ENCODE data around the gene DCPS. TPM values are rescaled to one million over a fixed set of nuclear protein-coding genes. Genes with fewer than 3 reads are reported as not detected.

DCPS gene
- total RNA-seq, 1 experiment from 2014 or later: 25.6 TPM

DNA sequence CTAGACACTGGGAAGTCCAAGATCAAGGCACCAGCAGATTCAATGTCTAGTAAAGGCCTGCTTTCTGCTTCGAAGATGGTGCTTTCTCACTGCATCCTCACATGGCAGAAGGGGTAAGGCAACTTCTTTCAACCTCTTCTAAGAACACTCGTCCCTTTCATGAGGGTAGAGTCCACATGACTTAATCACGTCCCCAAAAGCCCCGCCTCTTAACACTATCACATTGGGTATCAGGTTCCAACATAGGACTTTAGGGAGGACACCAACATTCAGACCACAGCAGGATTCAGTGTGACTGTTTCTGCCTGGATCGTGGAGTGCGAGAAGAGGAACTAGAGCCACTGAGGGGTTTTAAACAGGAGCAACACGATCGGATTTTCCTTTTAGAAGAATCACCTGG lies 24.7 kb upstream of the DCPS start:
- no peak for ATAC-seq
- no peaks in the 10 kb centered on the region for H3K9me2 ChIP-seq (ENCODE audit: insufficient read depth)
- no peak overlapping the region for H3K4me3 ChIP-seq (replicated peaks in 1 of 2; ENCODE audit: low read depth in 1 of 2, low read length in 2 of 2)
- H3K9me3 ChIP-seq (ENCODE audit: control insufficient read depth in 1 of 2, insufficient read depth in 1 of 2, low read depth in 1 of 2, low read length in 2 of 2): no peaks in the 10 kb centered on the region
- RAD21 ChIA-PET (ENCODE audit: low non-redundant PET in 1 of 2, low total read pairs in 2 of 2, uncharacterized antibody in 2 of 2, unreplicated experiment in 2 of 2): no interaction called here
- H3K27ac ChIP-seq (ENCODE audit: low read depth, low read length): no peak overlapping the region
- intact Hi-C loops (cut with micrococcal nuclease): no loop called here
- CTCF ChIA-PET: no interaction called here
- H3K79me2 ChIP-seq (ENCODE audit: insufficient read depth, low read length): 0 out of 2 replicates have a peak, but pooled peaks cover 6% of the 10 kb centered on the region
- no peak for DNase-seq (ENCODE audit: low read depth, low spot score)
- peaks cover 2 to 7% of the 10 kb centered on the region in 2 experiments; a peak in 2 of 4 replicates for H3K36me3 ChIP-seq (ENCODE audit: control insufficient read depth in 1 of 2, insufficient read depth in 2 of 2, low read length in 2 of 2)
- H3K4me2 ChIP-seq (ENCODE audit: low read length): no peak overlapping the region
- H3K27me3 ChIP-seq (ENCODE audit: insufficient read depth, low read length): no peaks in the 10 kb centered on the region
- POLR2A ChIA-PET: no interaction called here
- TF ChIP-seq FOSL1 (IDR thresholded peaks at IDR 0.05; ENCODE audit: low read depth): no peak
- no peak for TF ChIP-seq ZFX (IDR thresholded peaks at IDR 0.05)
- TF ChIP-seq CBX3 (IDR thresholded peaks at IDR 0.05; ENCODE audit: low read depth): no peak
- no peak for TF ChIP-seq SIN3A (IDR thresholded peaks at IDR 0.05; ENCODE audit: low read depth)
- no peak for TF ChIP-seq EZH2 (IDR thresholded peaks at IDR 0.05)
- TF ChIP-seq TCF7L2 (IDR thresholded peaks at IDR 0.05; ENCODE audit: borderline replicate concordance, extremely low read depth, insufficient read depth, insufficient read length): no peak
- no peak for TF ChIP-seq SP1 (IDR thresholded peaks at IDR 0.05; ENCODE audit: low read depth)
- TF ChIP-seq MAX (IDR thresholded peaks at IDR 0.05): no peak
- TF ChIP-seq, protein P1, sequence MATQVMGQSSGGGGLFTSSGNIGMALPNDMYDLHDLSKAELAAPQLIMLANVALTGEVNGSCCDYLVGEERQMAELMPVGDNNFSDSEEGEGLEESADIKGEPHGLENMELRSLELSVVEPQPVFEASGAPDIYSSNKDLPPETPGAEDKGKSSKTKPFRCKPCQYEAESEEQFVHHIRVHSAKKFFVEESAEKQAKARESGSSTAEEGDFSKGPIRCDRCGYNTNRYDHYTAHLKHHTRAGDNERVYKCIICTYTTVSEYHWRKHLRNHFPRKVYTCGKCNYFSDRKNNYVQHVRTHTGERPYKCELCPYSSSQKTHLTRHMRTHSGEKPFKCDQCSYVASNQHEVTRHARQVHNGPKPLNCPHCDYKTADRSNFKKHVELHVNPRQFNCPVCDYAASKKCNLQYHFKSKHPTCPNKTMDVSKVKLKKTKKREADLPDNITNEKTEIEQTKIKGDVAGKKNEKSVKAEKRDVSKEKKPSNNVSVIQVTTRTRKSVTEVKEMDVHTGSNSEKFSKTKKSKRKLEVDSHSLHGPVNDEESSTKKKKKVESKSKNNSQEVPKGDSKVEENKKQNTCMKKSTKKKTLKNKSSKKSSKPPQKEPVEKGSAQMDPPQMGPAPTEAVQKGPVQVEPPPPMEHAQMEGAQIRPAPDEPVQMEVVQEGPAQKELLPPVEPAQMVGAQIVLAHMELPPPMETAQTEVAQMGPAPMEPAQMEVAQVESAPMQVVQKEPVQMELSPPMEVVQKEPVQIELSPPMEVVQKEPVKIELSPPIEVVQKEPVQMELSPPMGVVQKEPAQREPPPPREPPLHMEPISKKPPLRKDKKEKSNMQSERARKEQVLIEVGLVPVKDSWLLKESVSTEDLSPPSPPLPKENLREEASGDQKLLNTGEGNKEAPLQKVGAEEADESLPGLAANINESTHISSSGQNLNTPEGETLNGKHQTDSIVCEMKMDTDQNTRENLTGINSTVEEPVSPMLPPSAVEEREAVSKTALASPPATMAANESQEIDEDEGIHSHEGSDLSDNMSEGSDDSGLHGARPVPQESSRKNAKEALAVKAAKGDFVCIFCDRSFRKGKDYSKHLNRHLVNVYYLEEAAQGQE (IDR thresholded peaks at IDR 0.05; ENCODE audit: low read depth): no peak
- TF ChIP-seq RAD21 (IDR thresholded peaks at IDR 0.05; ENCODE audit: low read depth): no peak
- TF ChIP-seq ZBTB33 (IDR thresholded peaks at IDR 0.05; ENCODE audit: extremely low read depth, insufficient replicate concordance, low read length): no peak
- no peak for TF ChIP-seq SRF (IDR thresholded peaks at IDR 0.05; ENCODE audit: low read depth)
- TF ChIP-seq ZNF274 (IDR thresholded peaks at IDR 0.05; ENCODE audit: low read depth, low read length): no peak
- TF ChIP-seq POLR2AphosphoS5 (IDR thresholded peaks at IDR 0.05; ENCODE audit: low read depth, low read length): no peak
- TF ChIP-seq, protein P2, sequence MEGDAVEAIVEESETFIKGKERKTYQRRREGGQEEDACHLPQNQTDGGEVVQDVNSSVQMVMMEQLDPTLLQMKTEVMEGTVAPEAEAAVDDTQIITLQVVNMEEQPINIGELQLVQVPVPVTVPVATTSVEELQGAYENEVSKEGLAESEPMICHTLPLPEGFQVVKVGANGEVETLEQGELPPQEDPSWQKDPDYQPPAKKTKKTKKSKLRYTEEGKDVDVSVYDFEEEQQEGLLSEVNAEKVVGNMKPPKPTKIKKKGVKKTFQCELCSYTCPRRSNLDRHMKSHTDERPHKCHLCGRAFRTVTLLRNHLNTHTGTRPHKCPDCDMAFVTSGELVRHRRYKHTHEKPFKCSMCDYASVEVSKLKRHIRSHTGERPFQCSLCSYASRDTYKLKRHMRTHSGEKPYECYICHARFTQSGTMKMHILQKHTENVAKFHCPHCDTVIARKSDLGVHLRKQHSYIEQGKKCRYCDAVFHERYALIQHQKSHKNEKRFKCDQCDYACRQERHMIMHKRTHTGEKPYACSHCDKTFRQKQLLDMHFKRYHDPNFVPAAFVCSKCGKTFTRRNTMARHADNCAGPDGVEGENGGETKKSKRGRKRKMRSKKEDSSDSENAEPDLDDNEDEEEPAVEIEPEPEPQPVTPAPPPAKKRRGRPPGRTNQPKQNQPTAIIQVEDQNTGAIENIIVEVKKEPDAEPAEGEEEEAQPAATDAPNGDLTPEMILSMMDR (IDR thresholded peaks at IDR 0.05 in 2 of 3, conservative IDR thresholded peaks at IDR 0.05 in 1 of 3; ENCODE audit: borderline replicate concordance in 1 of 3, insufficient read depth in 1 of 3, low read depth in 2 of 3, low read length in 2 of 3): no peak
- no peak for TF ChIP-seq EGR1 (IDR thresholded peaks at IDR 0.05; ENCODE audit: low read depth)
- TF ChIP-seq, protein P3, sequence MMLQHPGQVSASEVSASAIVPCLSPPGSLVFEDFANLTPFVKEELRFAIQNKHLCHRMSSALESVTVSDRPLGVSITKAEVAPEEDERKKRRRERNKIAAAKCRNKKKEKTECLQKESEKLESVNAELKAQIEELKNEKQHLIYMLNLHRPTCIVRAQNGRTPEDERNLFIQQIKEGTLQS (IDR thresholded peaks at IDR 0.05): no peak
- no peak for TF ChIP-seq JUND (IDR thresholded peaks at IDR 0.05)
- TF ChIP-seq CEBPB (IDR thresholded peaks at IDR 0.05; ENCODE audit: low read depth): no peak
- no peak for TF ChIP-seq EZH2phosphoT487 (IDR thresholded peaks at IDR 0.05; ENCODE audit: borderline replicate concordance)
- peaks cover 3 to 18% of the 10 kb centered on the region in 2 experiments; a peak in 3 of 4 replicates for H3K4me1 ChIP-seq (ENCODE audit: control insufficient read depth in 1 of 2, insufficient read depth in 2 of 2, low read length in 2 of 2)
- no peak overlapping the region for H3K9ac ChIP-seq (ENCODE audit: low read length)
- BruUV-seq (replicated peaks): no TSS peak
- H4K20me1 ChIP-seq (ENCODE audit: insufficient read depth): no peaks in the 10 kb centered on the region
- no peak overlapping the region for H2AFZ ChIP-seq (ENCODE audit: low read depth, low read length, poor library complexity, severe bottlenecking)
